ENCODE data around the gene PEX10.

PEX10 gene

GRCh38 chr1:2425892-2426291 lies 13.5 kb upstream of the PEX10 start:
- no peak for DNase-seq (ENCODE audit: low read depth, low spot score)

DNA sequence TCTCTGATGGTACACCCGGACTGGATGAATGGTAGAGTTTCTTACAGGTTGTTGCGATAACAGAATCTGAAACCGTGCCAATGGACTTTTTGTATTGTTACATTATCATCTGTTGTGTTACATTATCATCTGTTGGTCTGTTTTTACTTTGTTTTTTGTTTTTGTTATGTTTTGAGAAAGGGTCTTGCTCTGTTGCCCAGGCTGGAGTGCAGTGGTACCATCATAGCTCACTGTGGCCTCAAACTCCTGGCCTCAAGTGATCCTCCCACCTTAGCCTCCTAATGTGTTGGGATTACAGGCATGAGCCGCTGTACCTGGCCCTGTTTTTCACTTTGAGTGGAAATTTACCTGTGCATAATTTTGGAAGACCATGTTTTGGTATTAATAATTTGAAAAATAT lies 10.2 kb upstream of the PEX10 start:
- no peak for DNase-seq (ENCODE audit: low read depth, low spot score)

DNA sequence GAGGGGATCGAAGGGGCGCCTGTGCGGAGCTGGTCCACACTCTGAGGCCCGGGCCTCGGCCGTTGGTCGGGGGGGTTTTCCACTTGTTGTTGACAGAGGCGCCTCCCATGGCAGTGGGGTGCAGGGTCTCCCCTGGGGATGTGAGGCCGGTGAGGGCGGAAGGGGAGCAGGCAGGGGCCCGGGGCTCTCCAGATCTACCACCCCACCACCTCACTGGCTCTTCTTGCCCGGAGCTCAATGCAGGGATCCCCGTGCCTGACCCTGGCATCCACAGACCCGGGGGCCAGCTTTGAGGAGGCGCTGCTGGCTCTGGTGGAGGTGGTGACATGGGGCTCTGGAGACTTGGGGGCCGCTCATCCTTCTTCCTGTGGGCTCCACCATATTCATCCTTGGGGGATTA lies 7.1 kb upstream of the PEX10 start:
- DNase-seq (ENCODE audit: low read depth, low spot score): no peak

- DNase-seq (ENCODE audit: low read depth, low spot score): no peak
Measured at GRCh38 chr1:2418791-2419320, 6.5 kb upstream of the PEX10 start.

- DNase-seq (ENCODE audit: low read depth, low spot score): no peak
Measured at GRCh38 chr1:2417833-2418225, 5.5 kb upstream of the PEX10 start.

- no peak for DNase-seq (ENCODE audit: low read depth, low spot score)
Measured at GRCh38 chr1:2417083-2417832, 4.9 kb upstream of the PEX10 start.

DNA sequence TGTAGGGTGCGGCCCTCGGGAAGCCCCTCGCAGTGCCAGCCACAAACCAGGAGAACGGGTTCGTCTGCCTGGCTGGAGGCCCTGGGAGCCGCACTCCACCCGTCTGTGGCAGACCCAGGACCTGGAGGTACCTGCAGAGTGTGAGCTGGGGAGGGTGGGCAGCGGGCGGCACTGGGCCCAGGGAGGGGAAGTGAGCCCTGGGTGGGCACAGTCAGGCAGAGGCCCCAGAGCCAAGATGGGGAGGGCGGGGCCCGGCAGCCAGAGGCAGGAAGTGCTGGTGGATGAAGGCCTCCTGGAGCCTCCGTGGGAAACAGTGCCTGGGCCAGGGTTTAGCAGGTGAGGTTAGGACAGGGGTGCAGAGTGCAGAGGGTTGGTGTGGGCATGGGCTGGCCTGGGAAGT lies 4.0 kb upstream of the PEX10 start:
- DNase-seq (ENCODE audit: low read depth, low spot score): no peak

- no peak for DNase-seq (ENCODE audit: low read depth, low spot score)
Measured at GRCh38 chr1:2415801-2416208, 3.4 kb upstream of the PEX10 start.

DNA sequence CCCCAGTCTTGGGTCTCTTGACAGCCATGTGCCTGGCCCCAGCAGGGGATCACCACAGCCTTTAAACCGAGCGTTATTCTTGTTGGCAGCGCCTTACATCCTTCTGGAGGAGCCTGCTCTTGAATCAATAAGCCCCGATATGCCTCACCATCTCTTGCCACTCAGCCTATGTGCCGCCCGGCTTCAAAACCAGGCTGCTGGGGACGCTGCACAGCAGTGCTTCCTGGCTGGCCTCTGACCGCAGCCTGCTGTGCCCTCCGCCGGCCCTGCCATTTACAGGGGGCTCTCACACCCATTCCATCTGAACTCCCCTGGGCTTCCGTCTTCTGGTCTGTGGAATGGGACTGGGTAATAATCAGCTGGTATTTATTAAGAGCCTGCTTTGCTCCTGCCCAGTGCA lies 3.0 kb upstream of the PEX10 start:
- no peak for DNase-seq (ENCODE audit: low read depth, low spot score)

GRCh38 chr1:2414297-2414958 lies 2.1 kb upstream of the PEX10 start:
- DNase-seq (ENCODE audit: low read depth, low spot score): peak; percentile 26

DNA sequence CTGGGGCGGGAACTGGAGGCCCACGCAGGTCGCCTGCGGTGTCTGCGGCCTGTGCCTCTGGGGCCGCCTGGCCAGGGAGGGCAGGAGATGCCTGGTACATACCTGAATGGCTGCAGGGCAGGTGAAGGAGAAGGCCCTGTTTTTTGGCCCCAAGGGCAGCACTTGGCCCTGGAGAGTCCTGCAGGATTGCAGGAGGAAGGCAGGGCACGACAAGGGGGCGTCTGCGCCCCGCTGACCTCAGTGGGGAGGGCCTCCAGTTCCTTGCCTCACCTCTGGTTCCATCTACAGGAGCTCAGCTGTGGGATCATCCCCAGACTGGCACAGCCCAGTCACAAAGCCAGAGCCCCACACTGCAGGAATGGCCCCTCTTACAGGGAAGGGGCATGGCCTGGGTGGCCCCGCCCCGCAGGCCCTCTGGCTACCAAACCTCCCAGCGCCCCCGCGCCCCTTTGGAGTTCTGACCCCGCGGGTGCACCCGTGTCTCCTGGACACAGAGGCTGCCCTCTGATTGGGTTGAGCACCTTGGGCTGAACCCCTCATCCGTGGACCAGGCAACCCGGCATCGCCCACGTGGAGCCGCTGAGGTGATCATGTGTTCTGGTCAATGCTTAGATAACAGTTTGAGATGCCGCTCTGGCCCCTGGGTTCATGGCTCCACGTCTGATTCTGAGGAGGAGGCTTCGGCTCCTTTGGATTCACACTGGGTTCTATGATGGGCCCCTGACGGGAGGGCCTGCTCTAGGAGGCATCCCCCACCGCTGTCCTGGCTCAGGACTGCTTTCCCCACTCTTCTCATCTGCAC lies 1.3 kb upstream of the PEX10 start:
- no peak for DNase-seq (ENCODE audit: low read depth, low spot score)

GRCh38 chr1:2412773-2413494 lies 570 bp upstream of the PEX10 start:
- no peak for DNase-seq (ENCODE audit: low read depth, low spot score)

GRCh38 chr1:2411801-2412394 lies 466 bp downstream of the PEX10 start:
- DNase-seq (ENCODE audit: low read depth, low spot score): no peak

GRCh38 chr1:2409745-2410144 lies 2.6 kb downstream of the PEX10 start:
- no peak for DNase-seq (ENCODE audit: low read depth, low spot score)

- no peak for DNase-seq (ENCODE audit: low read depth, low spot score)
Measured at GRCh38 chr1:2408859-2409276, 3.5 kb downstream of the PEX10 start.

DNA sequence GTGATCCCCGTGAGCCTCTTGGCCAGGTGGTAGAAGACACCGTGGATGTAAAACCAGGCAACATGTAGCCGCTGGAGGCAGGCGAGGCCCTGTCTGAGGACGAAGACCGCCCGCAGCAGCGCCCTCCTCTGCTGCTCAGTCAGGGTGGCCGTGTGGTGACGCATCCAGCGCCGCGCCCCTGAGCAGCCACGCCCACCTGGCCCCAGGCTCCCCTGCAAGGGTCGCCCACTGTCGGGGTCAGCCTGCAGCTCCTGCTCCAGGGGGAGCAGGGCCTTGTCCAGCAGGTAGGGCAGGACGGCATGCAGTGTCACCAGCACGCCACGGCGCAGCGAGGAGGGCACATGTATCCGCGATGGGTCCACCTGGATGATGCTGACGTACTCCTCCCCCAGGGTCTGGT lies 3.9 kb downstream of the PEX10 start:
- DNase-seq (ENCODE audit: low read depth, low spot score): no peak

GRCh38 chr1:2407991-2408275 lies 4.4 kb downstream of the PEX10 start:
- no peak for DNase-seq (ENCODE audit: low read depth, low spot score)

DNA sequence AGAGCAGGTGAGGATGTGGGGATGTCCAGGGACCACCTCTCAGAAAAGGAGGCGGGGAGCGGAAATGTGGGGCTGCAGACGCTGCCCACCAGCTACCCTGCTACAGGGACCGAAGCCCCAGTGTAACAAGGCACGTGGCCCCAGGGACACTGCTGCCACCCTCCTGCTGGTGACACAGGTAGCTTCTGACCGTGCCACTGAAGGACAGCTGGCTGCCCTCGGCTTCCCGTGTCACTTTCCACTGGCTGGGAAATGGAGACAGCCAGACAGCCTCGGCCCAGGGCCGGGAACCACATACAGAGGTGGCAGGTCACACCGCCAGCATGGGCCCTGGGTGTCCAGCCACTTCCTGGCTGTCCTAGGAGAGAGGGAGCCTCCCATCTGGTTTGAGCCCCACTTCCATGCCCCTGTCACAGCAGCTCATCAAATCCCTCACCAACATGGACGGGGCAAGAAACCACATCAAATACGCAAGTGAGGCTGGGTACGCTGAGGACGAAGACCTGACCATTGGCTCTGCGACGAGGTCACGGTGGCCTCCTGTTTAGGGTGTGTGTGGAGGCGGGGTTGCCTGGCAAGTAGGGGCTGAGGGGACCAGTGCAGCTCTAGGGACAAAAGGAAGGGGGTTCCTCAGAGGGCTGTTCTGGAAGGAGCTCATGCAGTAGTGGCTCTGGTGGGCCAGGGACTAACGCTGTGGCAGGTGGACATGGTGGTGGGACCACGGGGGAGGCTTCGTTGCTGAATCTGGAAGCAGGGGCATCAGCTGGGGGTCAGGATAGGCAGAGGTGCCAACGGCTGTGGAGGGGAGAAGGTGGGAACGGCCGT lies 5.0 kb downstream of the PEX10 start:
- no peak for DNase-seq (ENCODE audit: low read depth, low spot score)

DNA sequence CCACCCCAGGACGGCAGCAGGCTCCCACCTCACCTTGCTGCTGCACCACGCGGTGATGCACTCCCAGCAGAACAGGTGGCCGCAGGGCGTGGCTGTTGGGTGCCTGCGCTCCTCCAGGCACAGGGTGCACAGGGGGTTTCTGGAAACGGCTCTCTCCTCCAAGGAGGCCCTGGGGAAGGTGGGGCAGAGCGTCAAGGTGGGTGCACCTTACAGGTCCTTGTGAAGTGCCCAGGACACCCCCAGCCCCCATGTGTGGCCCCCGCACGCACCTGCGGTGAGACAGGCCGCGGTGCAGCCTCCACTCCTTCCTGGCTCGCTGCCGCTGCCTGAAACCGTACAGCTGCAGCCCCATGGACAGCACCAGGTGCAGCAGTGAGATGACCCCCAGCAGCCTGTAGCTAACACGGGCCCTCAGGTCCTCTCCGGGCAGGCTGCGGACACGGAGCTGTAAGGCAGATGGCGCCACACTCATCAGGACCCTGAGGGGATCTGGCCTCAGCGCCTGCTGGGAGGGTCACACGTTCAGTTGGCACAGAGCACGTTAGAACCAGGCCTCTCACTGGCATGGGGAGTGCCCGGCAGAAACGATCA lies 5.8 kb downstream of the PEX10 start:
- no peak for DNase-seq (ENCODE audit: low read depth, low spot score)

DNA sequence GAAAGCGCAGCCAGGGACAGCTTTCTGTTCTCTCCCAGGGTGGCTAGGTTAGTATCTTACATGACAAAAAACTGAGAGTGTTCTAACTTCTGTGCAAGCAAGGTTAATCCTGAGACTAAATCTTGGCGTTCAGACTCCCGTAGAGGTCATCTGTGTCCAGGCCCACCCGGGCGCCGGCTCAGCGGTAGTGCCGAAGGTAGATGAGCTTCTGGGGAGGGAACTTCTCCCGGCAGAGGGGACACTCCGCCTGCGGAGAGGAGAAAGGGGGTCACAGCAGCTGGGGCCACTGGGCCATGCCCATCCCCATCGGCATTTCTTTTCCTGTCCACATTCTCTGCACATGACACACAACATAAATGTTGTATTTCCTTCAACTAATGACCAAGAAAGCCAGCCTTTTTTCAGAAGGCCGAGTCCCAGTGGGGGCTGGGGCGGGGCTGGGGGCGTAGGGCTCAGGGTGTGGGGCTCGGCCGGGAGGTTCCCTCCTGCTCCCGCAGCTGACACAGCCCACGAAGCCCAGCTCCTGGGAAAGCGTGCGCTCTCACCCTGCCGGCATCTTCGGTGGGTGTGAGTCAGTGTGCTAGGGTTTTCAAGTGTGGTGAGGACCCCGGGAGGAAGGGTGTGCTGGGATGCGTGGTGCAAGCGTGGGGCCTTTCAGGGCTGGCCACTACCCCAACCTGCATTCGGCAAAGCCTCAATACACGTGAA lies 6.6 kb downstream of the PEX10 start:
- DNase-seq (ENCODE audit: low read depth, low spot score): no peak

Measured in smooth muscle cell of the brain vasculature (primary cell).